Activated CD4-positive, alpha-beta T cell treated with anti-CD3 and anti-CD28 coated beads, Interleukin-10, Interleukin-2, amounts not matched to agents 100 ng/mL and 50 ng/mL, durations not matched to agents 16 hours and 8 hours (primary cell): Measurements from ENCODE around the gene DOCK10.

Source experiments
- DNase-seq: peaks from one replicate; pipeline ENCODE4 v3.0.0-alpha.2; 2020

Gene DOCK10

DNA sequence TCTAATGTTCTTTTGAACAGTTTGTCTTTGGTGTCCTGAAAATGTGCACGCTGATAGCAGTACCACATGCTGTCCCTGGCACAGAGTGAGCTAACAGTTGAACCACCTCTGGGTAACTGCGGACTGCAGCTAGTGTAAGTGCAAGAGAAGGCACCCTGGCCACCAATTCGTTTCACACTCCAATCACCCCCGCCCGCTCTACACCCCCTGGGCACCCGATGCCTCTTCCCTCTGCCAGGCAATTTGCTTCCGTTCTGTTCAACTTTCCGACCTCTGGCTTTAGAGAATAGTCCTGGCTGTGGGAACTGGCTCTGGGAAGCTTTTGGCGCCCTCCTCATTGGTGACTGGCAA, 1.4 kb downstream of the DOCK10 start:
- peak; percentile 67 for DNase-seq

DNA sequence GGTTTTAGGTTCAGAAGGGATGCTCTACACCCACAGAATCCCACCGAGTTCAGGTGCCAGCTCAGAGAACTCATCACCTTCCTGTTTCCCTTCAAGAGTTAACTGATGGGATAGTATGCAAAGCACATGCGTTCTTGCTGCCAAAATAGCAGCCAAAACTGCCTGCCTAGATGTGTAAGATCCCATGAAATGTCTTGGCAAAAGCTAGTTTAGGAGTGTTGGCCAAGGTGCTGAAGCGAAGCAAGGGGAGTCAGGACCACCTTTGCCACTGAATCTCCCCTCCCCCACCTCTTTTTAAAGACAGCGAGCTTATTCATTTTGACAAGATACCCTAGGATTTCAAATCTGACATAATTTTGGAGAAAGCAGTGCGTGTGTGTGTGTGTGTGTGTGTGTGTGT, 2.1 kb downstream of the DOCK10 start:
- DNase-seq, result no peak

DNA sequence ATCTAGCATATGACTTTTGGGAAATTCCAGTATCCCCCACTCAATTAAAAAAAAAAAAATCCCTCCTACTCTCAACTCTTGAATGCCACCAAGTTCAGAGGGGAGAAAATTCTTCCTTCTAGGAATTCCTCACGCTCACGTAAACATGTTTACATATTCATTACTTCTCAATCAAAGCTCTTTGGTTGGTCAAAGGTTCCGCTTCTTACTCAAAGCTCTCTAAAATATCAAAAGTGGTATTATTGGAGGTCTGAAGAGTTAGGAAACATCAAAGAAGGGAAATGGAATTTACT, 4.1 kb downstream of the DOCK10 start:
- peak; percentile 28 for DNase-seq

DNA sequence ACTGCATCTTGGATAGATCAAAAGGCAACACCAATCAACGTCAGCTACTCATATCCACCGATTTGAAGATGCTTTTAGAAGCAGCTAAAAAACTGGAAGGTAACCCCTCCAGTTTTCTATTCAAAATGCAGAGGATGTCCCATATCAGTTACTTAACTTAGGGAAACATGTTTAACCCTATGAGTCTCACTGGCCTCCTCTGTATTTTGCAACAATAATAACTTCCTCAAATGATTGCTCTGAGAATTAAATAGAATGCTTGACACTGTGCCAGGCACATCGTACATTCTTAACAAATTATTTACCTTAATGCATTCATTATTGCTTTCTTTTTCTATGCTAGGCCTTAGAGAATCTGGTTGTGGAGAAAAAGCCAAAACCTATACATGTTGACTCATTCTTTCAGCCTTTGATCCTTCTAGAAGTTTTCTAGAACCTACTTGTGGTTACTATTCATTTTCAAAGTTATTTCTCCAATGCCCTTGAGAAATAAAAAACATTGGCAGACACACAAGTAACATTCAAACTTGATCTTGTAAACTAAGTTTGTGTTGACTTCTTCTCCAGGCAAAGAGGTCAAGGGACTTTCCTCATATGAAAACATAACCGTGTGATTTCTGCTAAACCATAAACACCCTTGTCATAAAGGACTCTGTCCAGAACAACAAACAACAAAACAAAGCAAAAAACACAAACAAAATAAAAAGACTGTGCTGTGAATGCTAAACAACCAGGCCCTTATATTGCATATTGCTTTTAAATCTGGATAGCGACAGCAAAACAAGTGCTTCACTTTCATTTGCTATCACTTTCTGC, 4.6 kb downstream of the DOCK10 start:
- DNase-seq, result peak; percentile 52

DNA sequence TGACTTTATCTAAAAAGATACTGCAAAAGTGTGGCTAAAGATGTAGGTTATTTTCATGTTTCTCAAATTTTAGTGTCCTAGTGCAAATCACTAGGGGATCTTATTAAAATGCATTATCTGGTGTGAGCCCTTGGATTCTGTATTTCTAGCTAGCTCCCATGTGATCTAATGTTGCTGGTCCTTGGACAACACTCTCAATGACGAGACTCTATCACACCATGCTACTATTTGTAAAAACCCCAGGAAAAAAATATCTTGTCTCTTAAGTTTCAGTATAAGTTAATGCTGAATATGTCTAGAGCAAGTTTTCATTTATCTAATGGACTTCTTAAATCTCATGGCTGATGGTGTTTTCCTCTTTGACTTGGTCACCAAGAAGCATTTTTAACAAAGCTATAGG, 5.8 kb downstream of the DOCK10 start:
- no peak for DNase-seq

DNA sequence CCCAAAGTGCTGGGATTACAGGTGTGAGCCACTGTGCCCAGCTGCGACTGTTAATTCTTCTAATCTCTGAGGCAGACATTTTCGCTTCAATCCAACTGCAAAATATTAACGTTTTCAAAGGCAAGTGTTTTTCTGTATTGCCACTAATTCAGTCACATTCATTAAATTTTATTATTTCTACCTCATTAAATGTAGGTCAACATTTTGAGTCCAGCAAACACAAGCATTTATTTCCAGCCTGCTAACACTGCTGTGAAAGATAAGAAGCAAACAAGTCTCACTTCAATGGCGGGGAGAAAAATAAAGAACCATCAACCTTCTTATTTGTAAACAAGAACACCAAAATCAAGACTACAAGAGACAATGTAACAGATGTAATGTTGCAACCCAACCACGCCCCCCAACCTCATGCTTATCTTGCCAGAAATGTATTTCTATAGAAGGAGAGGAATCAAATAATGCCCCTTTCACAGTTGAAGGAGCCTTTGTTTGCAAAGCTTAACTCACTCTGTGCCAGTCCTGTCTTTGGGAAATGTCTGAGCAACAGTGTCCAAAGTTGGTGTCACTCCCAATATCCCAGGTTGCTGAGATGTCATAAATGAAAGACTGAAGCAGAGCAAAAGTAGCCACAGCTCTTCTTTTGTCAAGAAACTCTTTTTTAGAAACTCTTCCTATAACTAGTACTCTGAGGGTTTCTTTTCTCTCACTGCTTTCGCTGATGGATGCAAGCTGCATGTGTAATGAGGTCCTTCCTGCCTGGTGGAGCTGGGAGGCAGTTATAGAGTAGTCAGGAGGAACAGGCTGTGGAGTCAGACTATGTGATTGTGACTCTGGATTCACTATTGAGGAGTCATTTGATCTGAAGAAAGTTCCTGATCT, 8.6 kb downstream of the DOCK10 start:
- DNase-seq, result no peak

DNA sequence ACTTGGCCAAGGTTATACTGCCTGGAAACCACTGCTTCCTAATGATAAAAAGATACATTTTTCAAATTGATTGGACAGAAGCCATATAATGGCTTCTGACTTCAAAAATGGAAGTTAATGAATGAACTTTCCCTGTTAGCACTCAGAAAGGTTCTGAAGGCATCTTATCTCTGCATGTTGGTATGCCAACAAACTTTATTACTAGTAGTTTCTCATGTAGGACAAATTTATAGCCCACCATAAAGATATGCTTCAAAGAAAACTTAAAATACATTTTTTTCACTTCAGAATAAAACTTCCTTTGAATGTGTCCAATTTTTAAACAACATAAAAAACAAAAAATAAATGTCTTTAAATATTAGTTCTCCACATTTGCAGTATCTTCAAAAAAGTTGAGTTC, 10.0 kb downstream of the DOCK10 start:
- DNase-seq, result no peak

DNA sequence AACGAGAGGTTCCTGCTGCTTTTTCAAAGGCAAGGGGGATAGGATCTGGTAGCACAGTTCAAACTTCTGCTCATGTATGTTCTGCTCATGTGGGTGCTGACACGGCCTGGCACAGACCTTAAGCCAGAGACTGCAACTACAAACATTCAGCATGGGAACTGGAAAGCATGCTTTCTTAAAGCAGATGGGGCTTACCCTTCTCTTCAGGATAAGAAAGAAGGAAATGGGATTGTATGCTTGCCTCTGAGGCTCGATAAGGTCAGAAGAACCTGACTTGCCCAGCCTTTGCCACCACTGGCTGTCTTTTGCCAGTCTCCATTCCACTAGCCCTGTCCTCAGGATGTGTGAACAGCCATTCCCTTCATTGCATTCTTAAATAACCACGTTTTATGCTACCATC, 10.7 kb downstream of the DOCK10 start:
- DNase-seq, result no peak

DNA sequence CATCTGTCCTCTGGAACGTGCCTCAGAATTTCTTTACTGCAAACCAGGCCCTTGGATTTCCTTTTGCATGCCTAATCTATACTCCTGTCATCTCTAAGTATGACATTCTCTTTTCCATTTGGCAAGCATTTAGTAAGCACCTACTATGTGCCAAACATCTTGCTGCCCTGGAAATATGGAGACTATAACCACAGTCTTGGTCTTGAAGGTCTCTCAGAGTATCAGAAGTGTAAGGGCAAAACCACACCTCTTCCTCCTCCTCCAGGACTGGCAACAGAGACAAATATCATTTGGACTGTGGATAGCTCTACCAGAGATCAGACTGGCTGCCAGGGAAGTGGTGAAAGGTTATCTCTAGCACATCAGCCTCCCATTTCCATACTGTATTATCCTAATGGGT, 11.4 kb downstream of the DOCK10 start:
- no peak for DNase-seq

DNA sequence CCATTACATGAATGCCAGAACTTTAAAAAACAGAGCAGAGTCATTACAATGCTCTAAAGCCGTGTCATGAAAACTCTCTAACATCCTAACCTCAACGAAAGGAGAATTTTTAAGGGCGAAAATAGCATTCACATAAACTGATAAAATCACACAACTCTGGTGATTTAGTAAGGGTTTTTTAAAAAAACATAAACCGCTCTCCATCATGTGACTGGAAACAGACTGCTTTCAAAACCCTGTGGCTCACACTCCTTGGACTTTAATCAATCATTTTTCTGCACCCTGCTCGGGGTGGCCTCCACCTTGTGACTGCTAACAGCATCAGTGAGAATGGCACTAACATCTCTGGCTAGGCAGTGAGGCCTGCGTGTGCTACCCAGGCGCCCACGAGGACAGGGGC, 12.1 kb downstream of the DOCK10 start:
- DNase-seq, result peak; percentile 48

DNA sequence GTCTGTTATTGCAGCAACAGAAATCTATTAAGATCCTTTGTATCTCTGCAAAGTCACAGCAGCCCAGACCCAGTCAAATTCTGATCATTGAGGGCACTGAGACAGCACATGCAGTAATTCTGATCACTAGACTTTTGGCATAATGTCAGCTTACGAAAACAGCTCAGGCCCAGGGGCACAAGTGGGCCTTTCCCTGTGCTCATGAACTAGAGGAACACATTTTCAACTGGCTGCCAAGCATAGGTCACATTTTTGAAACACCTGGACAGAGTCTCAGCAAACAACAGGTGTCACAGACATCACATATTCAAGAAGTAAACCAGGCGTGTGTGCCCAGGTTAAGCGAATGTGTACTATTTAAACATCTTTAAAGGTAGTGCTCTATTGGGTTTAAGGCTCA, 13.7 kb downstream of the DOCK10 start:
- DNase-seq, result no peak

DNA sequence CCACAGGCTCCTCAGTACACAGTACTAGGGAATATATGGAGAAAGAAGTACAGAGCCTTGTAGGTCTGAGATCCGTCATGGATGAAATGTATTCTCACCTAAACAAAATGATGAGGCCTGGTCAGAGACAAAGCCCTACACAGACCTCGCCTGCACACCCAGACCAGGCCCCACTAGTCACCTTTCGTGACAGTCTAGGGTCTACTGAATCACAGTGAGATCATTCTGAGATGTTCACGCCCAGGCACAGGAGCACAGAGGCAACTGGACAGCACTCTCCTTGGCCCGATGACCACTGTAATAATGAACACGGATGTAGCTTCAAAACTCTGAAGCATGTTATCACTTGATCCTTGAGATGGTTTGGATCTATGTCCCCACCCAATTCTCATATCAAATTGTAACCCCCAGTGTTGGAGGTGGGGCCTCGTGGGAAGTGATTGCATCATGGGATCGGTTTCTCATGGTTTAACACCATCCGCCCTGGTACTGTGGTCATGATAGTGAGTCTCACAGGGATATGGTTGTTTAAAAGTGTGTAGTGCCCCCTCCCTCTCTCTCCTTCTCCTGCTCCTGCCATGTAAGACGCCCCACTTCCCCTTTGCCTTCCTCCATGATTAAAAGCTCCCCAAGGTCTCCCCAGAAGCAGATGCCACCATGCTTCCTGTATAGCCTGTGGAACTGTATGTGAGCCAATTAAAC, 15.1 kb downstream of the DOCK10 start:
- DNase-seq, result peak; percentile 23

DNA sequence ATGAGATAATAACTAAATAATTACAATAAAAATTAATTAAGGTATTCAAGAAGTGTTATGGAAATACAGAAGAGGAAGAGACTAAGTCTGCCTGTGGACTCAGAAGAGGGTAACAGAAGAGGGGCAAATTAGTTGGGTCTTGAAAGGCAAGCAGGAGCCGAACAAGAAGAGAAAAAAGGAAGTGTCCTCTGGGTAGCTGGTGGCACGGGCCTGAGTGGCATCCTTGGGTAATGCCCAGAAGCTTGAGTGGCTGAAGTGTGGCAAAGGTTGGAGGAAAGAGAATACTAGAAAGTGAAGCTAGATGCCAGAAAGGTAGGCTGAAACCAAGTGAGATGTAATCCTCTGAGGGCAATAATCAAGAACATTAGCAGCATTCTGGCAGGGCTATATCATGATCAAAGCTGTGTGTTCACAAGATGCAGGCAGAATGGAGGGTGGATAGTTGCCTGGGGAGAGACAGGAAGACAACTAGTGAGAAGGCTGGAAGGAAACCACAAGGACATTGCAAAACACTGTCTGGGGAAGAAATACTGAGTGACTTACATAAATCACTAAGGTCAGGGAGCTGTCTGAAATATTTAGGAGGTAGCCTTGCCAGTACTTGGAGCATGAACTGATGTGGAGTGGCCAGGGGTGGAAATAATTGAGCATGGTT, 16.2 kb downstream of the DOCK10 start:
- peak; percentile 45 for DNase-seq

DNA sequence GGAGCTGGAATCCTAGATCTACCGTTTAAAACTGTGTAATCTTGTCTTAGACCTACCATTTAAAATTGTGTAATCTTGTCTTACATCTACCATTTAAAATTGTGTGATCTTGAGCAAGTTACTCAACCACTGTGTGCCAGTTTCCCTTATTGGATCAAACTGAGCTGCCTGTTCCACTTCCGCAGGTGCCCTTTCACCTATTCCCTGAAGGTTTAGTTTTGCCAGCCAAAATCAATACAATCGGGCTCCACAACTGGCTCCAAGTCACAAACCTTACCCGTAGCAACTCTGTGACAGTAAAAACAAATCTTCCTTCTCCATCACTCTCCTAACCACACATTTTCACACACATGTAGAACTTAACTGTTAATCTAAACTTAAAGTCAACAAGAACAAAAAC, 20.1 kb downstream of the DOCK10 start:
- no peak for DNase-seq

DNA sequence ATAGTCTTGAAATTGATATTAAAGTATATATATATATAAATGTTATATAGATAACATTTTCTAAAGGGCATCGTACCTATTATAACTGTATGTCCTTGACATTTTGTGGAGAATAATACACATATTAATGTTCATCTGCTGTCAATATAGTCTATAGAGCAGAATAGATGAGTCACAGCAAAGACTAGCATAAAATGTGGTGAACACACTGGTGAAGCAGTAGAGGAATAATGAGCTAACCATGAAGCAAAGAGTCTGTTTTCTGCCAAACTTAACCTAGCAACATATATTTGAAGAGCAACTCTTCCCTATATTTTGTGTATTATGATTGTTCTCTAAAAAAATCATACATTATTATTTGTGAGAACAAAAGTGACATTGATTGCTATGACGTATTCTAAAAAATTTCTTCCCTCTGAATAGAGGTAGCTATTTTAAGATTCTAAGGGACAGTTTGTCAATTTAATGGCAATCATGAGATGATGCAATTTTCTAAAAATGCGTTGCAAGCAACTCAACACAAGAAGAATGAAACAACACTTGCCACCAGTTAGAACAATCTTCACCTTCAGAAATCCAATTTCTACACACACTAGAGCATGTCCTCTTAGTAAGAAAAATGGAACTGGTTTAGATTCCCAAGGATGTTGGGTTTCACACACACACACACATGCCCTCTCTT, 22.0 kb downstream of the DOCK10 start:
- no peak for DNase-seq

DNA sequence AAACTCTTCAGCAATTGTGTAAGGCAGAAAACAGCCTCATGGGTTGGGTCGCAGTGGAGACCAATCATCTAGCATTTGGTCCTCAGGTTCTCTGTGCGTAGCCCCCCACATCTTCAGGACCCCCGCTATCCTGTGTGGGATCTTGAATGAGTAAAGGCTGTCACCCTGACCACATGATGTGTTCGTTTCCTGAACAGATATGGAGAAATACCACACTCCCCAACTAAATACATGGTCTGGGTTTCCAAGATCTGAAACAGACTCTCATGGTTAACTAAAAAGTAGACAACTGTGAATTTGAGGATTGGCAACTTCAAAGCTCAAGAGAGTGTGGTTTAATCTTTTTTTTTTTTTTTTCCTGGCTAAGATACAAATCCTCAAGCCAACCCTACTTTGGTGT, 23.2 kb downstream of the DOCK10 start:
- DNase-seq, result no peak

DNA sequence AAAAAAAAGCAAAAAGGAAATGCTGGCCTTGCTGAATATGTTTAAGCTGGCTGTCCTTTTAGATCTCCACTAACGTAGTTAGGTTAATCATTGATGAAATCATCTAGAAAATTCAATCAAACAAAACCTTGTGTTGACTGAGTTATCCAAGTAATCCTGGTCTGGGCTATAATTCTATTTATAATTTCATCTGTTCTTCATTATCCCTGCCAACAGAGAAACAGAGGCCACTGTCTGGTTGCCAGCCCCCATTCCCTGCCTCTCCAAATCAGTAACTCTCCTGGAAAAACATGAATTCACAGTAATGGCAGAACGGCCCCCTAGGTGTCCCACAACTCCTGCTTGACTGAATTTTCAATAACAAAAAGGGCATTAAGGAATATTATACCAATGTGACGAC, 24.6 kb downstream of the DOCK10 start:
- DNase-seq, result no peak

DNA sequence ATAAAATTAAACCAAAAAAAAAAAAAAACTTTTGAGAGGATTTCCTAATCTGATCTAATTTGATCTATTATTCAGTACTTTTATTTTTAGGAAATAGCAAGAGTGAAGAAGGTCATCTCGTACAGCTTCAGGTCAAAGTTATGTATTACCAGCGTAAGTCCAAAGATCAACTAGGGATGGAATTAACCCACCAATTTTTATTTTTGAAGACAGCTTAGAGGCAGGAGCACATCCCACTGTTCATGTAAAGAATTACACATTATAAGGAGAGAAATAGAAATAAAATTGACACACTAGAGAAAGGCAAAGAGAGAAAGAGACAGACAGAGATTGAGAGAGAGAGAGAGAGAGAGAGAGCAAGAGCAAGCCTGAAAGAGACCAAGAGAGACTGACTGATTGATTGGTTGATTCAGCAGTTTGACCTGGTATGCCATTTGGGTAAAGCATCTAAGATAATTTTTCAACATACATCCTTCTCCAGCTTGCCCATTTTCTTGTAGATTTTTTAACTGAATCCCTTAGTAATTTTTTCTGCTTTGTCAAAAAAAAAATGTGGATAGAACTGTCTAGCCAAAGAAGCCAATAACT, 25.1 kb downstream of the DOCK10 start:
- no peak for DNase-seq

DNA sequence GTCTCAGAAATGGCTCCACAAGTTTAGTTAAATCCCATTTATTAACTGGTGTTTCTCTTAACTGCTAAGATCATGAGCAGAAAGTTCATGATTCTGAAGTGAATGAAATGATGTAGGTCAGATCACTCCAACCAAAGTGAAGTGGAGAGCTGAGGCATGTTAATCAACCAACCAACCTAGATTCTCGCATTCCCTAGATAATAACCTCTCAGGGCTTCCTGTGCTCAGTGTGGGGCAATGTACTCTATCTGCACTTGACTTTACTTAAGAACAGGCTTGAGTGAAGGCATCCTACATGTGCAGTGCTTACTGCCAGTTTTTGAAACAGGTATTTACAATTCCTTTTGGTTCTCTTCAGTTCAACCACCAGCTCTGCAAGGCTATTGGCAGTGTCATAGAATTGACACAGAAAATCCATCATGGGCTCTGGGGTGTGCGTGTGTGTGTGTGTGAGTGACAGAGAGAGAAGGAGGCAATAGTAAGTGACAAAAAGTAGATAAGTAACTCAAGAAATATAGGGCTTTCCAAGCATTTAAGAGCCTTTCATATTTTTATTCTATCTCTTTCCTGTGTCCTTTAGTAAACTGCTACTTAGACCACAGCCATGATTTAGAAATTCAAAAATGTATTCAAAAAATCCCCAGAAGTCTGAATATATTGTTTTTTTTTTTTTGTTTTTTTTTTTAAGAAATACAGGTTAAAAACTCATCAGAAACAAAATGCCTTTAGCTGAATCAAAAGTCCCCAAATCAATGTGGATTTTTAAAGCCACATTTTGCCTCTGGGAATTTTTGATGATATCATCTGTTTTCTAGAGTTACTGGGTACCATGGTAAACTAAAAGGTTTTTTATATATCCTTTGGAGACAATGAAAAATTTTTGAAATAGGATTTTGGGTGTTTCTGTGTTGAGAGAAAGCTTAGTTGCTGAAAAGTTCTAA, 28.6 kb downstream of the DOCK10 start:
- no peak for DNase-seq

DNA sequence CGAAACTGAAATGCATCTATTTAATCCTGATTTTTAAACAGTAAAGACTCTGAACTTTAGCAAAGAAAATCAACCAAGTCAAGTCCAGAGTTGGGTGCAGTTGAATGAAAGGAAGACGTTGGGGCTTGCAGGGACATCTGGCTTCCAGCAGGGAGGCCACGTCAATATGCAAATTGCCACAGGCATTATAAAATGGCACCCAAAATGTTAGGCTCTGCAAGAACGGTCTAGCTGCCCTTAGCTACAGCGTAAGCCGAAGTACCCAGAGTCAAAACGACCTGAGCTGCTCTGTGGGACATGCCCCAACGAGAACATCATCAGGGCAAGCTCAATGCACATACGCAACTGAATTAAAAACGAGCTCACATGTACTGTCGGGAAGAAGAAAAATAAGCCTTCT, 30.7 kb downstream of the DOCK10 start:
- DNase-seq, result no peak

DNA sequence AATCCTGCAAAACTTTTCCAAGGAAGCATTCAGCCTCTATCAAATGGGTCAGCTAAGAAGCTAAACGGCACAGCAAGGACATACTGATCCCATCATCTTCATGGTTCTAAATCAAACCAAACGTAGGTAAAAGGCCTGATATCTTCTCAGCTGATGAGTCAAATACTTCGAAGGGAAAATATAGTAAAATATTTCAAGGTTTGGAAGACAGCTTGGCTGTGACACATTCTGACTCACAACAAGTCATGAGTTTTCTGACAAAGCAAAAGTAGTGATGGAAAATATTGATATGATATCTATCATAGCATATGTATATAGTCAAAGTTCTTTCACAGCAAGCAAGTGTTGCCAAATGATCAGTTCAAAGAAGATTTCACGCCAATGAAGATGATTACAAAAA, 31.5 kb downstream of the DOCK10 start:
- DNase-seq, result peak; percentile 75
